COLO668 (cell line): ENCODE measurements around the gene PNMA1.
"Not testable (repeated sequence)": the region's sequence is repeated elsewhere in the genome, so short reads cannot be mapped to it uniquely, and the experiment has no call there.

Experiments
- DNase-seq: peaks from one replicate; lab custom pipeline; 2025; ENCODE audit not compliant: unreplicated experiment; lab: John Stamatoyannopoulos, UW

PNMA1 gene

DNA sequence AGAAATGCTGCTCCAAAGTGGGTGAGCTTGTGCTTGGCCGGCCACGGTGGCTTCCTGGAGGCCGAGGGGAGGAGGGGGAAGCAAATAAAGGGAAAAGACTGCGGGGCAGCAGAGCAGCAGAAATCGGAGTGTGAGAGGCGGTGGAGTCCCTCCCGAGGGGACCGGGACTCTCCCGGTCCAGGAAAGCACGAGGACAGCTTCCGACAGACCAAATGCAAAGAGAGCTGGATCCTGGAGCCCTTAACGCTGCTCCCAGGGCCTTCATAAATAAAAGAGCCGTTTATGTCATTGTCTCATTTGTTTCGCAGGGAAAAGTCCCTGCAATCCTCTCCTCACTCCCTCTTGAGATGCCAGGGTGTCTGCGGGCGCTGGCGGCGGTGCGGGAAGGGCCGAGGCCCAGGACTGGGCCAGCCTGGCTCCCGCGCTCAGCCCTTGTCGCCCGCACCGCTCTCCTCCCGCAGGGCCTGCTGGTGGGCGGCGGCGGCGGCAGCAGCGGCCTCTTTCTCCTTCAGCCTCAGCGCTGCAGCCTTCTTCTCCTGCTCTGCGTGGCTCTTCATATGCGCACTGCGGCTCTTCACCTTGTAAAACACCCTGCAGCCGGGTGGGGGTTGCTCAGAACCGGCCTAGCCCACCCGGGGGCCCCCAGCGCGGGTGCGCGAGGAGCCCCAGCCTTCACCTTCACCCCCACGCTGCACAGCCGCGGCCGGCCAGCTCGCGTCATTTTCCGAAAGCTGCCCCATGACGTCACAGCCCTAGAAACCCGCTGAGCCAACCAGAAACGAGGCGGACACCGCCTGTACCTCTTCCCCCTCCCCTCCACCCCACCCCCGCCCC is 4.5 kb upstream of the PNMA1 start:
- DNase-seq, result no peak

DNA sequence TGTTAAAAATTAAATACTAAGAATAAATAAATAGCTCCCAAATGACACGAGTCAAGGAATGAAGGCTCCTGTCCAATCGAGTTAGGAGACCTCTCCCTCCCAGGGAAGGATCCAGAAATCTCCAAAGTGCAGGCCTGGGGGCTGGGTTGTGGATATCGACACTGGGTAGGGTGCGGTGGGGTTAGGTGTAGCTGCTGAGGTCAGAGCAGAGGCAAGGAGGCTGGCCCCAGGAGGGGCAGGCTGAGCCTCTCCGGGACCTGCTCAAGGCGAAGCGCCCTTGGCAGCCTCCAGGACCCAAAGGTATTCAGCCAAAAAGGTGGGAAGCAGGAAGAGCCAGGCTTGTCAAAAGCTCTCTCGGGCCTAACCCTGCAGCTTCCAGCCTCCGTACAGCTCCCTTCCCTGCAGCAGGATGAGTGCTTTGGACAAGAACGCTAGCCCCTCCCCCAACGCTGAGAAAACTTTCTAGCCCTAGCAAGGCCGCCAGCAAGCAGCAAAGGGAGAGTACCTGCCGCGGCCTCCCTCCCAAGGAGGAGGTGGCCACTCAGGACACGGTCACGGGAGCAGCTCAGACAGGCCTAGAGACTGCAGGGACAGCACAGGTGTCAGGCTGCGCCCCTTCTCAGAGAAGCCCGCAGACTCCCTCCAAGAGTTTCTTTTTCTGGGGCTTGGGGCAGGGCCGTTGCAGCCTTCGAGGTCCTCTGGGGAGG is 3.7 kb upstream of the PNMA1 start:
- no peak for DNase-seq

DNA sequence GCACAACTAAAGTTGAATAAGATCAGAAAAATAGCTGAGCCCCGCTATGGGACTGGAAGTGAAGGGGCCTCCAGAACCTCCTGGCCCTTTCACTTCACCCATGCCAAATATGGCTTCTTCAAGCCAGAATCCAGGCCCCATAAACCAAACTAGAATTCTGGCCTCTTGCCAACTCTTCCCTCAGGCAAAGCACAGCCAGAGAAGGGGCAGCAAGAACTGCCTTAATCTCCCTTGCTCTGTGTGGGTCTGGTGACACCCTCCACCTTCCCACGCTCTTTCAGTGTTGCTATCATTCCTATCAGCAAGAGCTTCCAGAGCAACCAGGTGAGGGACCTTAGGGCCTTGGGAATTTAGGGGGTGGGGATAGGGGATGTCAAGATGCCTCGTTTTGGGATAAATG is 3.1 kb upstream of the PNMA1 start:
- DNase-seq, result no peak

DNA sequence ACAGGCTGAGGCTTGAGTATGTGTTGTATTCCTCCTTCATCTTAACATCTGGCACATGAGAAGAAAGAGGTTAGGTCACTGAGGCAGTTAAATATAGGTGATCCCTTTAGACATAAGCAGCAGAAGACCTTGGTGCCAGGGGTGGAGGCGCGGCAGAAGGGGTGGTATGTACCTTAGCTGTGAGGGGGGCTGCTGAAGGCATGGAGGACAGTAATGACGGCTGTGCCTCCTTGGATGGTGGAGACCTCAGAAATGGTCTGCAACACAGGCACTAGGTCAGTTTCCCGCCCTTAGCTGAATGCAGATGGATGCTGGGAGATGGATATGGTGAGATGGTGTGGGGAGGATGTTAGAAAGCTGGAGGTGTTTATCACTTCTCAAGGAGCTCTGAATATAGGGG is 1.5 kb upstream of the PNMA1 start:
- no peak for DNase-seq

DNA sequence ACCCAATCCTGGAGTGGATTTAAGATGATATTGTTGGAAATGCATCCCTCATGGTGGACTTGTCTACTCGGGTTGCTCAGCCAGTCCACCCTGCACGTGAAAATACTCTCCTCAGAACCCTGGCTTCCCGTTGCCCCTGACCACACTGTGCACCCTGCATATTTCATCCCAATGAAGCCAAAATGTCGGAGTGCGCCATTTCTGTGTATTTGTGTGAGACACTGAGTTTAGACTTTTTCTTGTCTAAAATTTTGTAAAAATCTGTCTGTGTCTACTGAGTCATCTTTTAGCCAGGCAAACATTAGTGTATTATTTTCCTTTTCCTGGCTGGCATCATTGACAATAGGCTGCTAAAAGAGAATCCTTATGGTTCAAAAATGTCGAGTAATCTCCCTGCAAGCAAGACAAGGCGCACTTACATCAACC is 485 bp upstream of the PNMA1 start:
- peak; percentile 30 for DNase-seq

DNA sequence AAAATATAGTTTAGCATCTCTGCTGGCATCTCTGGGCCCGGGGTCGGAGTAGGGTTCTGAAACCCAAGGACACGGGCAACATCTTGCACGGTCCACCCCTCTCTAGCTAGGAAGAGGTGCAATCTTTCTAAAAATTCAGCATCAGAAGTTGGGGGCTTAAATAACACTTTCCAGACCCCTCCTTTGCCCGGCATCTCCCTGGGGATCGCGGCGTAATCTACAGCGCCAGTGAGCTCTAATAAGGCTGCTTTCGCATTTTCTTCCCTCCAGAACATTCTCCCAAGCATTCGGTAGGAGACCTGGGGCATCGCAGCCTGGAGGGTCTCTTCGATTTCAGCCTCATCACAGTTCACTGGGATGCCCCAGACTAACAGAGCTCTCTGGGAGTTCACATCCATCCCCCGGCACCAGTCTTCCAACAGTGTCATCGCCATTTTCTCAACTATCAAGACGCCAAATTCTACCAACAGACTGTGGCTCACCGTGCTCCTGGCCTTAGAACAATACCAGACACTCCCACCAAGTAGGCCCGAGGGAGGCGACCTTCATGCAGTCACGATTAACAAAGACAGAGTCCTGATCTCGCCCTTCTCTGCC is 880 bp downstream of the PNMA1 start:
- no peak for DNase-seq

DNA sequence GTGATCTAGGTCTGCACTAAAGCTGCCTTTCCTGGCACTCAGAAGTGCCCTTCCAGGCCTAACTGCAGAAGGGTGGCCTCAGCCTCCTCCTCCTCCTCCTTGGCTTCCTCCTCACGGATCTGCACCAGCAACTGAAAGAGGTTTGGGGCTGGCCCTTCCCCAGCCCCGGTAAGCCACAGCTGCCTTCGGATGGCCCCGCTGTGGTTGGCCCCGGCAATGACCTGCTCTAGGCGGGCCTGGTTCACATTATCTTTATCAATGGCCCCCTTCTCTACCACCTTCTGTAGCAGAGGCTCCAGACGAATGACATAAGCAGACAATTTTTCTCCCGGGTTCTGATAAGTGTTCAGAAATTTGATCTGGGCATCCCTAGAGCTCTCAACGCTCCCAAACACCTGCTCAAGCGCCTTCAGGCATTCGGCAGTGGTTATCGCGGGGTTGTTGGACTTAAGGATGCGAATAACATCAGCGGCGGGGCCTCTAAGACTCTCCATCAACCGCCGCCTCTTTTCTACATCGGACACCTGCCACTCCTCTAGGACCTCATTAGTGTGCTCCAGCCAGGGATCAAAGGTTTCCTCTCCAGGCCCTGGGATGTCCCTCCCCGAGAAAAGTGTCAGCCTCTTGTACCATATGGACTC is 1.5 kb downstream of the PNMA1 start:
- peak; percentile 61 for DNase-seq

DNA sequence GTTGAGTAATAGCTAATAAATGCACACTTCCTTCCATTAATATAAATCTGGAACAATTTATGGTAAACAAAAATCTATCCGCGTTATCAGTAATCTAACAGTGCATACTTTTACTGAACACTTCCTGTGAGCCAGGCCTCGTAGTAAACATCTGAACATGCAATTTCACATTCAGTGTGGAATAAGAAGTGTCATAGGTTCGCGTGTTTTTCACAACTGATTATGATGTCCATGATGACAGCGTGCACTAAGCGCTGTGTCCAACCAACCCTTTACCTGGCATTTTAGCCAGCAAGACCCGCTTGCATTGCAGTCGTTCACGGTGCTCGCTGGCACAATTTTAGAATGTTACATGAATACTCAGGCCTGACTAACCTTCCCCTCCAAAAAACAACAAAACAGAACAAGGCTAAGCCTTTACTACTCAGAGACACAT is 2.1 kb downstream of the PNMA1 start:
- no peak for DNase-seq

DNA sequence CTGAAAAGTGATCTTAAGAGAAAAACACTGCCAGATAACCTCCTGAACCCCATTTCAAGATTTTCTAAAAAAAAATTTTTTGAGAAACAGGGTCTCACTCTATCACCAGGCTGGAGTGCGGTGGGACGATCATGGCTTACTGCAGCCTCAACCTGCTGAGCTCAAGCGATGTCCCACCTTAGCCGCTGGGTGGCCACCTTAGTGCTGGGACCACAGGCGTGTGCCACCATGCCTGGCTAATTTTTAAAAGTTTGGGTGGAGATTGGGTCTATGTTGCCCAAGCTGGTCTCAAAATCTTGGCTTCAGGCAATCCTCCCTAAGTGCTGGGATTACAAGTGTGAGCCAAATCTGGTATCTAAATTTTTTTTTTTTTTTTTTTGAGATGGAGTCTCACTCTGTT is 3.4 kb downstream of the PNMA1 start:
- no peak for DNase-seq

DNA sequence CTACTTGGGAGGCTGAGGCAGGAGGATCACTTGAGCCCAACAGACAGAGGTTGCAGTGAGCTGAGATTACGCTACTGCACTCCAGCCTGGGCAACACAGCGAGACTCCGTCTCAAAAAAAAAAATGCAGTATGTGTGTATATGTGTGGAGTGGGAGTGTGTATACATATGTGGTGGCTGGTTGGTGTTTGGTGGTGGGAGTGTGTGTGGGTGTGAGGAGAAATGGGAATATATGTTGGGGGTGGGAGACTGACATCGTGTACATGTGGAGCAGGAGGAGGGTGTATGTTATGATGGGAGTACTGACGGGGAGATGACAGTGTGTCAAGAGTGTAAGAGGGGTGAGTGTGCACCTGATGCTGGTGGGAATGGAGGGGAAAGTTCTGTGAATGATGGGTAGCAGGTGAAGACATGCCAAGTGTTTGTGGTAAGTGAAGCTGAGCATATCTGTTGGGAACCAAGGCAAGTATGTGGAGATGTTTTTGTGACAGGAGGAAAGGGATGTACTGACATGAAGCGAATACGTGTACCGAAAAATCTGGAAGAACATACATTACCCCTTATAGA is 4.2 kb downstream of the PNMA1 start:
- DNase-seq, result no peak

DNA sequence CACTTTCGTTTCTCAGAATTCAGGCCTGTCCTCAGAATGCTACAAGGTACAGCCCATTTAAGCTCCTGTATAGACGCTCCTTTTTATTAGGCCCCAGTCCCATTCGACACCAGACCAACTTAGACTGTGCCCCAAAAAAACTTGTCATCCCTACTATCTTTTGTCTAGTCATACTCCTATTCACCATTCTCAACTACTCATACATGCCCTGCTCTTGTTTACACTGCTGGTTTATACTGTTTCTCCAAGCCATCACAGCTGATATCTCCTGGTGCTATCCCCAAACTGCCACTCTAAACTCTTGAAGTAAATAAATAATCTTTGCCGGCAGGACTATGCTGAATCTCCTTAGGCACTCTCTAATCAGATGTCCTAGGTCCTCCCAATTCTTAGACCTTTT is 6.1 kb downstream of the PNMA1 start:
- not testable (repeated sequence) for DNase-seq

DNA sequence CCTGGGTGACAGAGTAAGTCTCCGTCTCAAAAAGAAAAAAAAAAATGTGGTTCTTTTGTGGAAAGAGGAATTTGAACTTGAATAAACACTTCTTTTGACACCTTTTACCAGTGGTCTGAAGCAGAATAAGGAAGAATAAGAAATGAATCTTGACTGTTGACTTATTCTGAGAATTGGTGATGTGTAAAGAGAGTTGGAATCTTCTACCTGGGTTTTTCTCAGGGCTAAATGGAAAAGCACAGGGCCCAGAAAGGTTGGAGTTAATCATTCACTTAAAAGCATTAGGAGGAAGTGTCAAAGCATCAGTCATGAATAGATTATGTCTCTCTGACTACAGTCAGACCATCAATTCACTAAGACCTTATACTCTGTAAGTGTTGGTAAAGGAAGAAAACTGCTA is 13.9 kb downstream of the PNMA1 start:
- DNase-seq, result no peak

DNA sequence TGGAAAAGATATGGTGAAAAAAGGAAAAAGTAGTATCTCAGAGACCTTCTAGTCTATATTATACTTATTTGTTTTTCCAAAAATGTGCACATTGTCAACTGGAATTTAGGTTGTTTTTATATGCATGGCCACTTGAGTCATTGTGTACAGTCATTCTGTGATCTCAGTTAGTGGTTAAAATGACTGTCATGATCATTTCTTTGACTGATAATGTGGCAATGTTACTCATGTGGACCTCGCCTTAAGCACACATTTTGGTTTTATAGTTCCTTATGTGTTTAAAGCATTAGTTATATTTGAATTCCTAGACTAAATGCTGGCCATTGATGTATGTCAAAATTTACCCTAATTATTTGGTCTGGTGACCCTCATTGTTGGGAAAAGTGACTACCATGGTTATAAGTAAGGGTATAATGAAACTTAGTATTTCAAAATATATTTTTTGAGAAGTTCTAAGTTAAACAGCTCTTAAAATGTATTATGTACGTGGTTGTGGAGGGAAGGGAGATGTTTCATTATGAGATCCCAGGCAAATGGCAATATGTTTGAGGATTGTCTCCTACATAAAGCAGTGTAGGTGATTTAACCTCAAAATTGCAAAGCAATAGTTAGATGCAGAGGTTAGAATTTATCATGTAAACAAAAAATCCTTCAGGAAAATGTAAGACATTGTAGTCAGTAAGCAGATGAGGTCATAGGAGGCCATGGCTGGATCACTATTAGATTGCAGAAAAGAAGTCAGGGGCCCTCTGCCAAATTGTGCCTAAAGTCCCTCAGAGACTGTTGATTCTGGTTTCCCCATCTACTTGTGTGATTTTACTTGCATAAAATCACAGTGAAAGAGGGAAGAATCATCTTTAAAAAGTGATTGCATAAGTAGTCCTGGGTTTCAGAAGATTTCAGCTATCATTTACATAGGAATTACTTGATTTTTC is 17.5 kb downstream of the PNMA1 start:
- DNase-seq, result no peak

DNA sequence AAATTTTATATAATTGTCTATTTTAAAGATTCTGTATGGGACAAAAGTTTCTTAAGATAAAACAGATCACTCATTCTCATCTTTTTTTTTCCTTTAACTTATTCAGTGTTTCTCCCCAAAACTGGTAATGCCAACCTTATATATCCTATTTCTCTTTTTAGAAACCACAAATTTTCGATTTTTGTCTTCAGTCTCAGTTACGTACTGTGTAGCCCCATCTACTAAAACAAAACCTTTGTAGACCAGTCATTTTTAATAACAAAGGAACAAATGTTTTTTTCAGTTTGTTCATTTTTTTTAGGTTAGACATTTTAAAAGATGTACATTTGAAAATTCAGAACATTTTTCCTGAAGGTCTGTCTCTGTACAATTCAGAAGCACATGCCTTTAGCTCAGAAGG is 18.2 kb downstream of the PNMA1 start:
- no peak for DNase-seq

DNA sequence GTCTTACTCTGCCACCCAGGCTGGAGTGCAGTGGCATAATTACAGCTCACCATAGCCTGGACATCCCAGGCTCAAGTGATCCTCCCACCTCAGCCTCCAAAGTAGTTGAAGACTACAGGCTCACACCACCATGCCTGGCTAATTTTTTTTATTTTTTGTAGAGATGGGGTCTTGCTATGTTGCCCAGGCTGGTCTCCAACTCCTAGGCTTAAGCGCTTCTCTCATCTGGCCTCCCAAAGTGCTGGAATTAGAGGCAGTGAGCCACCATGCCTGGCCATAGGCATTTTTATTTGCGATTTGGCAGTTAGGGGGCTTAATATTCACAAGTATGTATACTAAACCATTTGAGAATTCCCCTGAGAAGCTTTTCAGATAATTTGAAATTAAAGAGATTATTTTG is 19.1 kb downstream of the PNMA1 start:
- DNase-seq, result no peak

DNA sequence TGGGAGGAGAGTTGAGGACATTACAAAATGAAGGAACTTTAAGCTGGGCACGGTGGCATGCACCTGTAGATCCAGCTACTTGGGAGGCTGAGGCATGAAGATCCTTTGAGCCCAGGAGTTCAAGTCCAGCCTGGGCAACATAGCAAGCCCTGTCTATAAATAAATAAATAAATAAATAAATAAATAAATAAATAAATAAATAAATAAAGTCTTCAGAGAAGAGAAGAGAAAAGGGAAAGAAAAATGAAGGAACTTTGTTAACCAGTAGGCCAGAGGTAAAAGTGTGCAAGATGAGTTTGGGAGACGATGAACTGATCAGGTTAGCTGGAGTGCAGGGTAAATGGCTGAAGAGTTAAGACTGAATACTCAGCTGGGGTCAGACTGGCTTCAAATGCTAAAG is 20.1 kb downstream of the PNMA1 start:
- no peak for DNase-seq

DNA sequence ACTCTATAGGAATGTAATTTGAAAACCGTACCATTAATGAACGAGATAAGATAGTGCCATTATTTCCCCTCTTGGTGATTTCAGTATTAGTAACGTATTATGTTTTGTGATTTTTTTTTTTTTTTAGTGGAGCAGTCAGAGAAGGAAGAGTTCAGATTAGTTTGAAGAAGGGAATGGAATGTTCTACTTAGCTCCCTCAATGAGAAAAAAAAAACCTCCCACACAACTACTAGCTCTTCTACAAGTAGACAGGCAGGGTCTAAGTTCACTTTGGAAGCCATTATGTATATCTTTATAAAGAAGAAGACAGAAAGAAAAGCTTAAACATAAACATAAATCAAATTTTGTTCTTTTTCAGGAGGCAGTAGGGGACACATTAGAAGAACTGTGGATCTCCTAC is 27.3 kb downstream of the PNMA1 start:
- no peak for DNase-seq

DNA sequence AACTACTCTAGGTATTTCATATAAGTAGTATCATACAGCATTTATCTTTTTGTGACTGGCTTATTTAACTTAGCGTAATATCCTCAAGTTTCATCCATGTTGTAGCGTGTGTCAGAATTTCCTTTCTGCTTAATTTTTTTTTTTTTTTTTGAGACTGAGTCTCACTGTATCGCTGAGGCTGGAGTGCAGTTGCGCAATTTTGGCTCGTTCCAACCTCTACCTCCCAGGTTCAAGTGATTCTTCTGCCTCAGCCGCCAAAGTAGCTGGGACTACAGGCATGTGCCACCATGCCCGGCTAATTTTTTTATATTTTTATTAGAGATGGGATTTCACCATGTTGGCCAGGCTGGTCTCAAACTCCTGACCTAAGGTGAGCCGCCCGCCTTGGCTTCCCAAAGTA is 28.9 kb downstream of the PNMA1 start:
- DNase-seq, result no peak

DNA sequence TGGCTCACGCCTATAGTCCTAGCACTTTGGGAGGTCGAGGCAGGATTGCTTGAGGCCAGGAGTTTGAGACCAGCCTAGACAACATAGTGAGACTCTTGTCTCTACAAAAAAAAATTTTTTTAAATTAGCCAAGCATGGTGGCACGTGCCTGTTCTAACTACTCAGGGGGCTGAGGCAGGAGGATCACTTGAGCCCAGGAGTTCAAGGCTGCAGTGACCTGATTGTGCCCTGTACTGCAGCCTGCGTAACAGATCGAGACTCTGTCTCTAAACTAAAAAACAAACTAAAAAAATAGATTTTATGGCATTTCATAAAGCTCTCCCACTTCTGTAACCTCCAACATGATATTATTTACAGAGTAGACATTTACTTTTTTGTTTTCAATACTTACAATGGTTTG is 29.6 kb downstream of the PNMA1 start:
- DNase-seq, result no peak

DNA sequence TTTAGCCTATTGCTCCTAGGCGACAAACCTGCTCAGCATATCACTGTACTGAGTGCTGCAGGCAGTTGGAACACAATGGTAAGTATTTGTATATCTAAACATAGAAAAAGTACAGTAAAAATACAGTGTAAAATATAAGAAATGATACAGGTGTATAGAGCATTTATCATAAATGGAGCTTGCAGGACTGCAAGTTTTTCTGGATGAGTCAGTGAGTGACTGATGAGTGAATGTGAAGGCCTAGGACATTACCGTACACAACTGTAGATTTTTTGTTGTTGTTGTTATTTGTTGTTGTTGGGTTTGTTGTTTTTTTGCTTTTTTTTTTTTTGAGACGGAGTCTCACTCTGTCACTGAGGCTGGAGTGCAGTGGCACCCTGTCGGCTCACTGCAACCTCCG is 33.4 kb downstream of the PNMA1 start:
- DNase-seq, result no peak
